Measurements from ENCODE around the gene NHERF1. TPM values are rescaled to one million over a fixed set of nuclear protein-coding genes. Genes with fewer than 3 reads are reported as not detected.

The NHERF1 gene
- polyA plus RNA-seq (ENCODE audit: insufficient read length in 4 of 4) = 100 to 1,000 TPM; 165 to 210 (median 175) TPM

DNA sequence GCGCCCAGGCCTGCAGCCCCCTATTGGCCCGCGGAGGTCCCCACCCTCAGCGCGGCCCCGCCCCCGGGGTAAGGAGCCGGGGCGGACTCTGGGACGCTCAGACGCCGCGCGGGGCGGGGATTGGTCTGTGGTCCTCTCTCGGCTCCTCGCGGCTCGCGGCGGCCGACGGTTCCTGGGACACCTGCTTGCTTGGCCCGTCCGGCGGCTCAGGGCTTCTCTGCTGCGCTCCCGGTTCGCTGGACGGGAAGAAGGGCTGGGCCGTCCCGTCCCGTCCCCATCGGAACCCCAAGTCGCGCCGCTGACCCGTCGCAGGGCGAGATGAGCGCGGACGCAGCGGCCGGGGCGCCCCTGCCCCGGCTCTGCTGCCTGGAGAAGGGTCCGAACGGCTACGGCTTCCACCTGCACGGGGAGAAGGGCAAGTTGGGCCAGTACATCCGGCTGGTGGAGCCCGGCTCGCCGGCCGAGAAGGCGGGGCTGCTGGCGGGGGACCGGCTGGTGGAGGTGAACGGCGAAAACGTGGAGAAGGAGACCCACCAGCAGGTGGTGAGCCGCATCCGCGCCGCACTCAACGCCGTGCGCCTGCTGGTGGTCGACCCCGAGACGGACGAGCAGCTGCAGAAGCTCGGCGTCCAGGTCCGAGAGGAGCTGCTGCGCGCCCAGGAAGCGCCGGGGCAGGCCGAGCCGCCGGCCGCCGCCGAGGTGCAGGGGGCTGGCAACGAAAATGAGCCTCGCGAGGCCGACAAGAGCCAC, at the start of gene NHERF1:
NHERF1 (plus strand) TSS at position 100 of the 750 bp plus-strand sequence; CDS start at position 319, 219 bp downstream.
- DNase-seq (ENCODE audit: low read depth in 4 of 4, low spot score in 3 of 4) = peak in 3 of 4 donors; percentile 84 to 88 (median 87)

GRCh38 chr17:74699236-74699635, 49.2 kb upstream of the NHERF1 start:
- no peak for DNase-seq (ENCODE audit: low read depth in 4 of 4, low spot score in 3 of 4)

GRCh38 chr17:74702116-74702871, 46.1 kb upstream of the NHERF1 start:
- DNase-seq (ENCODE audit: low read depth in 4 of 4, low spot score in 3 of 4) = no peak

DNA sequence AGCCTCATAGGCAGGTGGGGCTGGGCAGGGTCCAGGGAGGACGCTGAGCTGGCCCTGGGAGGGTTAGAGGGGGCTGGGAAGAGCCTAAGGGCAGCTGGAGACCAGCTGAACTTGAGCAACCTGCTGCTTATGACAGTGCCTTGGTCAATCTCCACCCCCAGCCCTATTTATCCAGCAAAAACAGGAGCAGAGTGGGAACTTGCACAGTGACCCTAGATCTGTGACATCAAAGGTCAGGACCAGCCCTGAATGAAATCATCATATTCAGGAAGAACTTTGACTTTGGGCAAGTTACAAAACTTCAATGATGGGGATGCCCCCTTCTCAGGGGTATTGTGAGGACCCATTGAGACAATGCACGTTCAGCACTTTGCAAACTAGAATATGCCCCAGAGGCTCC, 45.1 kb upstream of the NHERF1 start:
- DNase-seq (ENCODE audit: low read depth in 4 of 4, low spot score in 3 of 4) = no peak

DNA sequence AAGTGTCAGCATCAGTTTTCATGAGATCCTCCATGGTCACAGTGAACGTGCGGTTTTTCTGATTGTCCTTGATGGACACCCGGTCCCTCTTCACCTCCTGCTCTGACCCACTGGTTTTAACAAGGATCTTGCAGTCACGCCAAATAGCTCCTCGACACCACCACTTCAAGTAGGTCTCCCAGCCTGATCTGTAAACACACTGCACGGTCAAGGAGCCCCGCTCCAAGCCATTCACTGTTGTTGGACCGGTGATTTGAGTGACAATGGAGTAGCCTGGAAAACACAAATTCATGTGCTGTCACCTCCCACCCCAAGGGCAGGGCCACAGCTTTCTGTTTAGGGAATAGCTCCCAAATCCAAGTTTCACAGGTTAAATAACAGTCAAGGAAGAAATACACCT, 43.9 kb upstream of the NHERF1 start:
- DNase-seq (ENCODE audit: low read depth in 4 of 4, low spot score in 3 of 4) = no peak

GRCh38 chr17:74711058-74711824, 37.2 kb upstream of the NHERF1 start:
- DNase-seq (ENCODE audit: low read depth in 4 of 4, low spot score in 3 of 4) = no peak

- no peak for DNase-seq (ENCODE audit: low read depth in 4 of 4, low spot score in 3 of 4)
Observed at GRCh38 chr17:74712301-74712700, 36.1 kb upstream of the NHERF1 start.

DNA sequence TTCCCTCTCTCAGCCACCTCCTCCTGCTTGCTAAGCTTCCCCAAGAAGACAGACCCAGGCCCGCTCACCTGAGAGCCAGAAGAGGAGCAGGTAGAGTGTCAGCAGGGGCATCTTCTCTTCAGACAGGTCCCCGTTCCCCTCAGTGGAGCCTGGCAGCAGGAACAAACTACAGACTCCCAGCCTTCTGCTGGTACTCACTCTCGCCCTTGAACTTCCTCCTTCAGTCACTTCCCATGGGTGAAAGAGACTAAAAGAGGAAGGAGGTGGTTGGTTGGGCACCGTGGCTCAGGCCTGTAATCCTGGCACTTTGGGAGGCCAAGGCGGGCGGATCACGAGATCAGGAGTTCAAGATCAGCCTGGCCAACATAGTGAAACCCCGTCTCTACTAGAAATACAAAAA, 35.7 kb upstream of the NHERF1 start, which contains the start of gene CD300LF:
CD300LF (minus strand) TSS at position 168 of the 400 bp plus-strand sequence; CDS start at position 111, 57 bp downstream.
- no peak for DNase-seq (ENCODE audit: low read depth in 4 of 4, low spot score in 3 of 4)

- DNase-seq (ENCODE audit: low read depth in 4 of 4, low spot score in 3 of 4) = no peak
Observed at GRCh38 chr17:74713171-74713755, 35.2 kb upstream of the NHERF1 start.

DNA sequence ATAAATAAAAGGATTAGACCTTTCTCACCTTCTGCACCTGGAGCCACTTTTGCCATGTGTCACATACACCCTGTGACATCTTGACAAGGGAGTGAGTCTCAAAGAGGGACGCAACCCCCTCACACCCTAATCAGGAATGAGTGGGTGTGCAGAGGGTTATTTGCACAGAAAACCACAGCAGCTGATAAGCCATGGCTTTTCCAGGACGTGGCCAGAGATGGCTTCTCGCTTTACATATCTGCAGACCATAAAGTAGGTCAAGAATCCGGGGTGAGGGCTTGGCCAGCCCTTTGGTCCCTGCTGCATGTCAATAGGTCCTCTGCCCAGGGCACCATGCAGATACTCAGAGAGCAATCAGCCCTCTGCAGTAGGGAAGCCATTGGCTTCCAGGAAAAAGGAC, 33.3 kb upstream of the NHERF1 start:
- DNase-seq (ENCODE audit: low read depth in 4 of 4, low spot score in 3 of 4) = no peak

DNA sequence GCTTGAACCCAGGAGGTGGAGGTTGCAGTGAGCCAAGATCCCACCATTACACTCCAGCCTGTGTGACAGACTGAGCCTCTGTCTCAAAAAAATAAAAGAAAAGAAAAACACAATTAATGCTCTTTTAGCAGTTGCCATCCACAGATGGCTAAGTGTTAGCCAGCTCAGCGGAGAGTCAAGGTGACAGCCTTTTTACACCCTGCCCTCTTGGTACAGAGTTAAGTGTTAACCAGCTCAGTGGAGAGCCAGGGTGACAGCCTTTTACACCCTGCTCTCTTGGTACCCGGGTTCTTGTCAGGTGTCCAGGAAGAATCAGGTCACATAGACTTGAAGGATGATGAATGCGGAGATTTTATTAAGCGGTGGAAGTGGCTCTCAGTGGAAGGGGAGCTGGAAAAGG, 27.9 kb upstream of the NHERF1 start:
- no peak for DNase-seq (ENCODE audit: low read depth in 4 of 4, low spot score in 3 of 4)

- DNase-seq (ENCODE audit: low read depth in 4 of 4, low spot score in 3 of 4) = no peak
Observed at GRCh38 chr17:74722782-74723181, 25.6 kb upstream of the NHERF1 start.

- no peak for DNase-seq (ENCODE audit: low read depth in 4 of 4, low spot score in 3 of 4)
Observed at GRCh38 chr17:74723891-74724290, 24.5 kb upstream of the NHERF1 start.

- DNase-seq (ENCODE audit: low read depth in 4 of 4, low spot score in 3 of 4) = no peak
Observed at GRCh38 chr17:74725111-74725510, 23.3 kb upstream of the NHERF1 start.

DNA sequence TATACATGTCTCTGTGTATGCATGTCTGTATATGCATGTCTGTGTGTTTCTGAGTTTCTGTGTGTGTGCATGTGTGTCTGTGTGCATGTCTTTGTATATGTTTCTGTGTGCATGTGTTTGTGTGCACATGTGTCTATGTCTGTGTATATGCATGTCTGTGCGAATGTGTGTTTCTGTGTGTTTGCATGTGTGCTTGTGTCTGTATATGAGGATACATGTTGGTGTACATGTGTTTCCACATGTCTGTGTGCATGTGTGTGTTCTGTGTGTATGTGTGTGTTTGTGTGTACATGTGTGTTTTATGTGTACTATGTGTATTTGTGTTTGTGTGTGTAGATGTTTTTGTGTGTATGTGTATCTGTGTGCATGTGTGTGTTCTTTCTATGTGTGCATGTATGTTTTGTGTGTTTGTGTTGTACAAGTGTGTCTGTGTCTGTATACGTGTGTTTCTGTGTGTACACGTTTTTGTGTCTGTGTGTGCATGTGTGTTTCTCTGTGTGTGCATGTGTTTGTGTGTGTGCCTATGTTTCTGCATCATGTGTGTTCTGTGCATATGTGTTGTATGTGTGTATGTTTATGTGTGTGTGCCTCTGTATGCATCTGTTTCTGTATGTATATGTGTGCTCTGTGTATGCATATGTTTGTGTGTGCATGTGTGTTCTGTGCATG, 20.3 kb upstream of the NHERF1 start:
- no peak for DNase-seq (ENCODE audit: low read depth in 4 of 4, low spot score in 3 of 4)

DNA sequence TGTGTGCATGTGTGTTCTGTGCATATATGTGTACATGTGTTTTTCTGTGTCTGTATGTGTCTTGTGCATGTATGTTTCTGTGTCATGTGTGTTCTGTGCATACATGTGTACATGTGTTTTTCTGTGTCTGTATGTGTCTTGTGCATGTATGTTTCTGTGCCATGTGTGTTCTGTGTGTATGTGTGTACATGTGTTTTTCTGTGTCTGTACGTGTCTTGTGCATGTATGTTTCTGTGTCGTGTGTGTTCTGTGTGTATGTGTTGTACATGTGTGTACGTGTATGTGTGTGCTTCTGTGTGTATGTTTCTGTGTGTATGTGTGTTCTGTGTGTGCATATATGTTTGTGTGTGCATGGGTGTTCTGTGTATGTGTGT, 19.7 kb upstream of the NHERF1 start:
- DNase-seq (ENCODE audit: low read depth in 4 of 4, low spot score in 3 of 4) = no peak

DNA sequence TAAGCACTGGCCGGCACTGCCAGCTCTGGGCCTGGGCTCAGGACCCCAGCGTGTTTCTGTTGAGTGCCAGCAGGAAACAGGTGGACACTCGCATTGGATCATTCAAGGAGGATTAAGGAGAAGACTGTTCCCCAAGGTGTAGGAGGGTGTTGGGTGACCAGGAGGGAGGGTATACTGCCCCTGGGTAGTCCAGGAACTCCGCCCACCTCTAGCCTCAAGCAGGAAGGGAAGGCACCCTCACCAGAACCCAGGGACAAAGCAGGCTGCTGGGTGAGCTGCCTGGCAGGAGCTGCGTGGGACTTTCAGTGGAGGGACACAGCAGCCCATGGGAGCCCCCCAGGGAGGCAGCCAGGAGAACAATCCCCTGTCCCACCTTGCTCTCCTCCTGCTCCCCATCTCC, 19.1 kb upstream of the NHERF1 start:
- no peak for DNase-seq (ENCODE audit: low read depth in 4 of 4, low spot score in 3 of 4)

- DNase-seq (ENCODE audit: low read depth in 4 of 4, low spot score in 3 of 4) = no peak
Observed at GRCh38 chr17:74729866-74730265, 18.6 kb upstream of the NHERF1 start.

DNA sequence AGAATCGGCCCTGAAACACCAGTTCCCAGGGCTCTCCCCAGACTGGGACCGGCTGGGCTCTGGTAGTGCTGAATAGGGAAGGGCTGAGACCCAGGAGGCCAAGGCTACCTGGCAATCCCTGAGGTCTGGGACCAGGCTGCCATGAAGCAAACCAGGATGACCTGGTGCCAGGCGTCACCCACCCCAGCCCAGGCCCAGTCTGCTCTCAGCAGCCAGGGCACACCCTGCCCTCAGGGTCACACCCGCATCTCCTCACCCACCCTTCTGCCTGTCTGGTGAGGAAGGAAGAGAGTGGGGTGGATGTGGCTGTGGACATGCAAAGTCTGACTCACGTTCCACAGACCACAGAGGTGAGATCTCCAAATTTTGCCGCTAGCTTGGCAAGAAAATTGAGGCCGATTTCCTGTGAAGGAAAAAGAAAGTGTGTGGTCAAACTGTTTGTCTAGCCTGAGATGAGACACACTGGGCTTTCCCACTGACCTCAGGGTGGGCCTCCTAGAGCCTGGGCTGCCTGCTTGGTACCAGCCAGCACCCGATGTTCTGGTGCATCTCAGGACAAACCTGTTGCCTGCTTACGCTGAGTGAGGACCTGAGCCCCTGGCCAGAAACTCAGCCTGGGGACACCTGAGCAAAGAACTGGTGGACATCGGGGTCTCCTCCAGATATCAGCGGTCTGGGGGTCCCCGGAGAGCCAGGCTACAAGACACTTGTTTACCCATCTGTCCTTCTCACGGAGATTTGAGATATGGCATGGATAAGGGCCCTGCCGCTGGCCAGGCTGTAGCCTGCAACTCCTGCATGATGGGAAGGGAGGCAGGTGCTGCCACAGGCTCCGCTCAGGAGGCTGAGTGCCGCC, 17.7 kb upstream of the NHERF1 start:
- no peak for DNase-seq (ENCODE audit: low read depth in 4 of 4, low spot score in 3 of 4)

- DNase-seq (ENCODE audit: low read depth in 4 of 4, low spot score in 3 of 4) = no peak
Observed at GRCh38 chr17:74731347-74731605, 17.2 kb upstream of the NHERF1 start.

Measured in right renal pelvis (tissue), 4 donors.